ENCODE results near the gene RNASE4. TPM values are rescaled to one million over a fixed set of nuclear protein-coding genes. Genes with fewer than 3 reads are reported as not detected.

The RNASE4 gene
- total and polyA plus RNA-seq, 9 donors = 42.0 to 183 (median 102) TPM

GRCh38 chr14:20692116-20692751, 7.9 kb downstream of the RNASE4 start:
- 82 to 87% (median 83%) methylated on average over 7 of the region's 7 CpGs for WGBS, 3 donors
- TF ChIP-seq CTCF (IDR thresholded peaks at IDR 0.05) = no peak
- TF ChIP-seq POLR2A (IDR thresholded peaks at IDR 0.05) = no peak
- TF ChIP-seq EP300 (IDR thresholded peaks at IDR 0.05) = no peak
- H3K36me3 ChIP-seq = no peaks in the 10 kb centered on the region
- H3K27ac ChIP-seq = no peak overlapping the region
- no peaks in the 10 kb centered on the region for H3K9me3 ChIP-seq
- DNase-seq = no peak
- peaks cover 4% of the 10 kb centered on the region for H3K4me1 ChIP-seq (ENCODE audit: insufficient read depth)
- intact Hi-C loops (cut with DNase I) = loop anchor here in 1 of 4 donors (10.0 kb wide), 1 partner anchor 163 kb away; no protein-coding TSS in a partner anchor
- no peak overlapping the region for H3K4me3 ChIP-seq
- no peaks in the 10 kb centered on the region for H3K27me3 ChIP-seq

GRCh38 chr14:20696764-20697163, 12.4 kb downstream of the RNASE4 start:
- Histone ChIP-seq H3K27ac (no peak overlapping the region), H3K36me3 (no peaks in the 10 kb centered on the region), H3K9me3 (no peaks in the 10 kb centered on the region), H3K27me3 (no peaks in the 10 kb centered on the region), H3K4me1 (ENCODE audit: insufficient read depth) (no peaks in the 10 kb centered on the region), H3K4me3 (no peak overlapping the region)
- no peak for TF ChIP-seq POLR2A (IDR thresholded peaks at IDR 0.05)
- TF ChIP-seq EP300 (IDR thresholded peaks at IDR 0.05) = no peak
- no peak for TF ChIP-seq CTCF (IDR thresholded peaks at IDR 0.05)
- 92 to 95% (median 94%) methylated on average over 5 of the region's 5 CpGs for WGBS, 3 donors
- intact Hi-C loops (cut with DNase I) = loop anchor here in 1 of 4 donors (10.0 kb wide), 1 partner anchor 158 kb away; no protein-coding TSS in a partner anchor
- no peak for DNase-seq

- H3K27me3 ChIP-seq = no peaks in the 10 kb centered on the region
- H3K9me3 ChIP-seq = no peaks in the 10 kb centered on the region
- WGBS, 3 donors = 36 to 37% (median 36%) methylated on average over 6 of the region's 6 CpGs
- no peaks in the 10 kb centered on the region for H3K4me1 ChIP-seq (ENCODE audit: insufficient read depth)
- no peaks in the 10 kb centered on the region for H3K36me3 ChIP-seq
- H3K27ac ChIP-seq = no peak overlapping the region
- intact Hi-C loops (cut with DNase I) = loop anchor here in 1 of 4 donors (10.0 kb wide), 1 partner anchor 157 kb away; no protein-coding TSS in a partner anchor
- TF ChIP-seq POLR2A (IDR thresholded peaks at IDR 0.05) (no peak), CTCF (IDR thresholded peaks at IDR 0.05) (peak in 1 of 3 donors; percentile 33), EP300 (IDR thresholded peaks at IDR 0.05) (no peak)
- no peak overlapping the region for H3K4me3 ChIP-seq
- DNase-seq = peak in 3 of 5 donors; percentile 35 to 49 (median 42)
These were observed 13.1 kb downstream of the RNASE4 start for GRCh38 chr14:20697273-20698017.

GRCh38 chr14:20698018-20698329, 13.6 kb downstream of the RNASE4 start:
- Histone ChIP-seq H3K36me3 (no peaks in the 10 kb centered on the region), H3K27ac (no peak overlapping the region)
- no peak for DNase-seq

More at GRCh38 chr14:20698018-20698329, 13.6 kb downstream of the RNASE4 start:
- no peaks in the 10 kb centered on the region for H3K4me1 ChIP-seq (ENCODE audit: insufficient read depth)
- H3K27me3 ChIP-seq = no peaks in the 10 kb centered on the region
- no peak overlapping the region for H3K4me3 ChIP-seq
- TF ChIP-seq CTCF (IDR thresholded peaks at IDR 0.05) = no peak
- no peaks in the 10 kb centered on the region for H3K9me3 ChIP-seq
- intact Hi-C loops (cut with DNase I) = loop anchor here in 1 of 4 donors (10.0 kb wide), 1 partner anchor 157 kb away; no protein-coding TSS in a partner anchor

All from ovary (tissue), 9 donors.